ENCODE measurements around the gene POMGNT1.

DNA sequence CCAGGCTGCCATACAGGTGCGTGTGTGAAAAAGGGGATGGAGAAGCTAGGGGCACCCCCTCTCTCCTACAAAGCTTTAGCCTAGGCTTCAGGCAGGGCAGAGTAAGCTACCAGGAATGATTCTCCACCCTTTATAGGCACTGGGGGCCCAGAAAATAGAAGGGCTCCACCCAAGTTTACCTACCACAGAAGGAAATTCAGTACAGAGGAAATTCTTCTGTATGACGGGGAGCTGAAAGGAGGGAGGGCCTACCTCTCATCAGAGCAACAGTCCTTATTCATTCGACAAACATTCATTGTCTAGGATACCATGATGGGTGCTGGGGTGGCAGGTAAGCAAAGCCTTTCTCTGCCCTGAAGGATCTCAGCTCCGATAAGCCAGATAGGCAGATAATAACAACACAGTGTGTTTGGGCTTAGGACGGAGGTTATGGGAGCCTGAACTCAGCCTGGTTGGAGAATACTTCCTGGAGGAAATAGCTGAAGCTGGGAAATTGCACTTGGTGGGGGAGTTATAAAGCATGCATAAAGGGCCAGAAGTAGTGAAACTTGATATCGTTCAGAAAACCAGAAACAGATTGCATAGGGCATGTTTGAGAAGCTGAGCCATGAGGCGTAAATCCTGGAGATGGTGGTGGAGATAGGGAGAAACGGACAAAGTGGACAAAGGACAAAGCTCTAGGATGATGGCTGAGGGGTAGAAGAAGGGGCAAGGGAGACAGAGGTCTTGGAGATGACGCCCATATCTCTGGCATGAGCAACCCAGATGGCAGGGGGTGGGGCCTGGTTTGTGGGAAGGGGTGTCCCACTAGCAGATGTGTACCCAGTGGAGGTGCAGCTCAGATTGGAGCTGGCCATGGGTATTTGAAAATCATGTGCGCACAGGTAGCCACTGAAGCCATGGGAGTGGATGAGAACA is 16.6 kb downstream of the POMGNT1 start:
- TF ChIP-seq, protein P1, sequence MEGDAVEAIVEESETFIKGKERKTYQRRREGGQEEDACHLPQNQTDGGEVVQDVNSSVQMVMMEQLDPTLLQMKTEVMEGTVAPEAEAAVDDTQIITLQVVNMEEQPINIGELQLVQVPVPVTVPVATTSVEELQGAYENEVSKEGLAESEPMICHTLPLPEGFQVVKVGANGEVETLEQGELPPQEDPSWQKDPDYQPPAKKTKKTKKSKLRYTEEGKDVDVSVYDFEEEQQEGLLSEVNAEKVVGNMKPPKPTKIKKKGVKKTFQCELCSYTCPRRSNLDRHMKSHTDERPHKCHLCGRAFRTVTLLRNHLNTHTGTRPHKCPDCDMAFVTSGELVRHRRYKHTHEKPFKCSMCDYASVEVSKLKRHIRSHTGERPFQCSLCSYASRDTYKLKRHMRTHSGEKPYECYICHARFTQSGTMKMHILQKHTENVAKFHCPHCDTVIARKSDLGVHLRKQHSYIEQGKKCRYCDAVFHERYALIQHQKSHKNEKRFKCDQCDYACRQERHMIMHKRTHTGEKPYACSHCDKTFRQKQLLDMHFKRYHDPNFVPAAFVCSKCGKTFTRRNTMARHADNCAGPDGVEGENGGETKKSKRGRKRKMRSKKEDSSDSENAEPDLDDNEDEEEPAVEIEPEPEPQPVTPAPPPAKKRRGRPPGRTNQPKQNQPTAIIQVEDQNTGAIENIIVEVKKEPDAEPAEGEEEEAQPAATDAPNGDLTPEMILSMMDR (conservative IDR thresholded peaks at IDR 0.05; ENCODE audit: low read length): no peak
- TF ChIP-seq EZH2phosphoT487 (IDR thresholded peaks at IDR 0.05; ENCODE audit: borderline replicate concordance): no peak

All from Loucy (cell line).